ENCODE measurements around the gene FLRT2.

- no peak for TF ChIP-seq CTCF (IDR thresholded peaks at IDR 0.05)
- TF ChIP-seq REST (IDR thresholded peaks at IDR 0.05; ENCODE audit: insufficient read depth in 1 of 2, low read depth in 2 of 2, low read length in 1 of 2): no peak
- no peak for TF ChIP-seq POLR2AphosphoS5 (IDR thresholded peaks at IDR 0.05; ENCODE audit: low read depth, low read length)
- no peak for TF ChIP-seq SIN3A (IDR thresholded peaks at IDR 0.05; ENCODE audit: borderline replicate concordance, insufficient read depth, low read depth, low read length)
- no peak for TF ChIP-seq TCF7L2 (IDR thresholded peaks at IDR 0.05; ENCODE audit: low read depth, low read length)
Measured at GRCh38 chr14:85565862-85566296, 35.9 kb downstream of the FLRT2 start.
